GM21360 (cell line): ENCODE results near the gene ADAT3.
"Not testable (repeated sequence)": the region's sequence is repeated elsewhere in the genome, so short reads cannot be mapped to it uniquely, and the experiment has no call there.

Experiments used
- ATAC-seq: cut with Tn5 transposase; IDR thresholded peaks from one replicate; pipeline ENCODE4 v1.9.1; 2021; ENCODE audit warnings: mild to moderate bottlenecking, moderate library complexity; ENCODE audit not compliant: unreplicated experiment

The ADAT3 gene

DNA sequence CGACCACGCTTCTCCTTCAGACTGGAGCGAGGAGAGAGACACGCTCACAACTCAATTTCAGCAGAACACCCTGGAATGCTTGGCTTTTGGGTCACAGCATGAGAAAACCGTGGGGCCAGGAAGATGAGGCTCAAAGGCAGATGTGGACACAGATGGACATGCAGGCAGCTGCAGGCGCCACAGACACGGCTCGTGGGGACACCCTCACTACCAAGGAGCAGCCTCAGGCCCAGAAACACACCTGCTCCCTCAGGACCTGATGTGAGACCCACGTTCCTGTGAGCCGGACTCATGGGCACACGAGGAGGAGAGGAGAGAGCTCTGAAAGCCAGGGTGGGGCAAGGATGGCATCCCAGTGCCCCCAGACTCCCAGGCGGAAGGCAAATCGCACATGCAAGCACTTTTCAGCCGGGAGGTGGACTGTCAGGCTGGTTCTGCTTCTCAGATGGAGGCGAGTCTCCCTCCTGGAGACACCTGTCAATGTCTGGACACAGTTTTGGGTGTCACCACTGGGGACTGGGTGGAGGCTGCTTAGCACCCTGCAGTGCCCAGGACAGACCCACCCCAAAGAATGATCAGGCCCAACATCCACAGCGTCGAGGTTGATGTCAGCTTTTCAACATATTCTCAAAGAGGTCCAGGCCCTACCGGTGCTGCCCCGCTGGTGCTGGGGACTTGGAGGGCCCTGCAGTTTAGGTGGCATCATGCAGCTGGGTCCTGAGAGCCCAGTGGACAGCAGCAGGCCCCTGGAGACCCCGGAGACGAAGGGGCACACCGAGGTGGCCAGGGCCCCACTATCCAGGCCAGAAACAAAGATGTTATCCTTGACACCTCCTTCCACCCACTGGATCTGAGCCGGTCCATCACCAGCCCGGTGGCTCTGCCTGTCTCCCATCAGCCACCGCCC, 22.2 kb upstream of the ADAT3 start:
- ATAC-seq: no peak

DNA sequence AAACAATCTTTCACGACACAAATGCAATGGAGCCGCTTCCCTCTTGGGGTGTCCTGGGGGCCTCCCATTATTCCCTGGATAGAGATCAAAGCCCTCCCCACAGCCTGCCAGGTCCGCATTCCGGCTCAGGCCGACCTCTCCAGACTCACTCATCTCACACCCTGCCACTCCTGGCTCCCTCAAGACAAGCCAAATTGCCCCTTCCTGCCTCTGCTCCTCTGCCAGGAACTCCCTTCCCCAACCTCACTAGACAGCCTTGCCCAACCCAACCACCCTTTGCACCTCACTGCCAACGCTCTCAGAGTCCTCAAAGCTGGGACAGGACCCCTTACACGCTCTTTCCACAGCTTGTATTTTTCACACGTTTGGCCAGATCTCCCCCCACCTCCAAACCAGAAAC, 21.4 kb upstream of the ADAT3 start:
- ATAC-seq: no peak

DNA sequence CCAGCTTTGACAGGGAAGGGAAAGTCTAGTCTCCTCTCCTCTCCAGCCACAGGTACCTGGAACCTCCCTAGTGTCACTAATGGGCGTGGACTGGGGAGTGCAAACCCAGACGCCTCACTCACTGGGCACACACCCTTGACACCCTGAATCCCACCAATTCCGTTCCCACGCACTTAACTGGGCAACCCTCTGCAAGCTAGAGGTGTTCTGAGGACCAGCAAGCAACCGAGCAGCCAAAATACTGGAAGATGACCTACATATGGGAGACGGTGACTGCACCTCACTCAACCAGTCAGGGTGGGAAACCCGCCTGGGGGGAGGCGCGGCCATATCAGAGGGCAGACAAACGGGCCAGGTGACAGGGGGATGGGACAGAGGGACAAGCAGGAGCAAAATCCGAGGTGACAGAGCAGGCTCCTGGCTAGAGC, 20.9 kb upstream of the ADAT3 start:
- no peak for ATAC-seq

DNA sequence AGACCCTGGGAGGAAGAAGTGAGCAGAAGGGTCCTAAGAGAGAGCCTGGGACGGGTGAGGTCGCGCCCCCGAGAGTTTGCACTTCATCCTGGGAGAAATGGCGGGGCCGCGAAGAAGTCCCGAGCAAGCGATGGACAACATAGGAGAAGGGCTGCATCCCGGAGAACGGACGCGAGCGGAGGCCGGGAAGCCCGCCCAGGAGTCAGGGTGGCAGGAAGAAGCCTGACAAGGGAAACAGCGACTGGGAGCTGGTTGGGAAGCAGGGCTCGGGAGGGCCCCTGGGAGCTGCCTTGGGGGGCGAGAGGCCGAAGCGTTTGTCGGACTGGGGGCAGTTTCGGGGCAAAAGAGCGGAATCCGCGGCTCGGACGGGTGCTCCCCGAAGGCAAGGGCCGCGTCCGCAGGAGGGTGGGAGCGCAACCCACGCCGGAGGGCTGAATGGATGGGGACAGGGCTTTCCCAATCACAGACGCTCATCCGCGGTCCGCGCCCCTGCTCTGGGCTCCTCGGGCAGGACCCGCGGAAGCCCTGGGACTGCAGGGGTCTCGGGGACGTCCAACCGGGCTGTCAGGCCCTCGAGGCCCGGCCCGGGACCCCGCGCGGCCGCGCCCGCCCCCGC, 20.4 kb upstream of the ADAT3 start:
- ATAC-seq: peak; percentile 6

DNA sequence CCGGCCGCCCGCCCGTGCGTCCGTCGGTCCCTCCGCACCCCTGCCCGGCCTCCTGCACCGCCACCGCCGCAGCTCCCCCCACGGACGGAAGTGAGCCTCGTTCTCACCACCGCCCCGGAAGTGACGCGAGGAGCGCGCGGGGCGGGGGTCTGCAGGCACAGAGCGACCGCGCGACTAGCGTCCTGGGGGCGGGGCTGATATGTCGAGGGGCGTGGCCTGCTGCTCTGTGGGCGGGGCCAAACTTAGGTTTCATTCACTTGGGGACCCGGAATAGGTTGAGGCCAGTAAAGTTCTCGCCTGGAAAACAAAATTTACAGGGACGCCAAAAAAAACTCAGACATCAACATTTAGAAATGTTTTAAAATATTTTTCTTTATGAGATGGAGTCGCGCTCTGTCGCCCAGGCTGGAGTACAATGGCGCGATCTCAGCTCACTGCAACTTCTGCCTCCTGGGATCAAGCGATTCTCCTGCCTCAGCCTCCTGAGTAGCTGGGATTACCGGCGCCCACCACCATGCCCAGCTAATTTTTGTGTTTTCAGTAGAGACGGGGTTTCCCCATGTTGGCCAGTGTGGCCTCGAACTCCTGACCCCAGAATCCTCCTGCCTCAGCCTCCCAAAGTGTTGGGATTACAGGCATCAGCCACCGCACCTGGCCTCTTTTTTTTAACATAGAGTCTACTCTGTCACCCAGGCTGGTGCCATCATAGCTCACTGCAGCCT, 19.6 kb upstream of the ADAT3 start, which contains the start of gene ABHD17A:
Gene ABHD17A, minus strand, starts transcription at position 99 of the 722 bp plus-strand sequence. CDS start 3,930 bp downstream, outside the sequence.
- peak; percentile 88 for ATAC-seq

DNA sequence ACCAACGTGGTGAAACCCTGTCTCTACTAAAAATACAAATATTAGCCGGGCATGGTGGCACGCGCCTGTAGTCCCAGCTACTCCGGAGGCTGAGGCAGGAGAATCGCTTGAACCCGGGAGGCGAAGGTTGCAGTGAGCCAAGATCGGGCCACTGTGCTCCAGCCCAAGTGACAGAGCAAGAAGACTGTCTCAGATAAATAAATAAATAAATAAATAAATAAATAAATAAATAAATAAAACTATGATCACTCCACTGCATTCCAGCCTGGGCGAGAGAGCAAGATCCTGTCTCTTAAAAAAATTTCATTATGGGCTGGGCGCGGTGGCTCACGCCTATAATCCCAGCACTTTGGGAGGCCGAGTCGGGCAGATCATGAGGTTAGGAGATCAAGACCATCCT, 18.8 kb upstream of the ADAT3 start:
- not testable (repeated sequence) for ATAC-seq

DNA sequence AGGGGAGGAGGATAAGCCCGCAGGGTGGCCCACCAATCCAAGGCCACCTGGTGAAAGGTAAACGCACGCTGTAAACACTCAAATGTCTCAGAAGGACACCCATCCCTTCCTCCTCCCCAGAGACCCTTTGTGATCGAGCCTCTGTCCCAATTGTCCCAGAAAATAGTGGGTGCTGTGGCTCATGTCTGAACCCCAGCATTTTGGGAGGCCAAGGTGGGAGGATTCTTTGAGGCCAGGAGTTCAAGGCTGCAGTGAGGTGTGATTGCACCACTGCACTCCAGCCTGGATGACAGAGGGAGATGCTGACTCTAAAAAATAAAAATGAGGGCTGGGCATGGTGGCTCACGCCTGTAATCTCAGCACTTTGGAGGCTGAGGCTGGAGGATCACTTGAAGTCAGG, 16.8 kb upstream of the ADAT3 start:
- ATAC-seq: no peak

DNA sequence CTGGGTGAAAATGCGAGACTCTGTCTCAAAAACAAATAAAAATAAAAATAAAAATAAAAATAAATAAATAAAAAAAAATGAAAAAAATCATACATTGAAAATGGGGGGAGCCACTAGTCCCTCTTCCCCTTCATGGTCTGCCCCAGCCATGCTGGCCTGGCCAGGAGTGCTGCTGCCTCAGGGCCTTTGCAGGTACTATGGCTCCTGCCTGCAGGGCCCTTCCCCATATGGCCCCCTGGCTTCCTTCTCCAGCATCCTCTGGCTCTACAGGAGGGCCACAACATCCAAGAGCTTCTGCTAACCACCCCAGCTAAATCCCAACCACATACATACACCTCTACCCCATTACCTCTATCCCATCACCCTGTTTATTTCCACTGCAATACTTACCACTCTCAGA, 15.3 kb upstream of the ADAT3 start:
- no peak for ATAC-seq

DNA sequence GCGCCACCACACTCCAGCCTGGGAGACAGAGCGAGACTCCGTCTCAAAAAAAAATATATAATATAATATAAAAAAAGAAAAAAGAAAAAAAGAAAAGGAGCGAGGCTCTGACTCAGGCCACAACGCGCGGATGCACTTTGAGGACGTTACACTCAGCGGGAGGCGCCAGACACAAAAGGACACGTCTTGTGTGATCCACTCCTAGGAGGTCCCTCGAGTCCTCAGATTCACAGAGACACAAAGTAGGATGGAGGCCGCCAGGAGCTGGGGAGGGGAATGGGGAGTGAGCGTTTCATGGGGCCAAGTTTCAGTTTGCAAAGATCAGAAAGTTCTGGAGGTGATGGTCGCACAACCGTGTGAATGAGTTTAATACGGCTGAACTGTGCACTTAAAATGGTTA, 11.4 kb upstream of the ADAT3 start:
- no peak for ATAC-seq

DNA sequence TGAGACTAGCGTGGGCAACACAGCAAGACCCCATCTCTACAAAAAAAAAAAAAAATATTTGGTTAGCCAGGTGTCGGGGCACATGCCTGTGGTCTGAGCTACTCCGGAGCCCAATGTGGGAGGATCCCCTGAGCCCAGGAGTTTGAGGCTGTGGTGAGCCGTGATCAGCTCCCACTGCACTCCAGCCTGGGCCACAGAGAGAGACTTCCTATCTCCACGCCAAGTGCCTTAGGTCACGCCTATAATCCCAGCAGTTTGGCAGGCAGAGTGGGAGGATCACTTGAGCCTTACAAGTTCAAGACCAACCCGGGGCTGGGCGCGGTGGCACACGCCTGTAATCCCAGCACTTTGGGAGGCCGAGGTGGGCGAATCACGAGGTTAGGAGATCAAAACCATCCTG, 8.7 kb upstream of the ADAT3 start:
- ATAC-seq: no peak

DNA sequence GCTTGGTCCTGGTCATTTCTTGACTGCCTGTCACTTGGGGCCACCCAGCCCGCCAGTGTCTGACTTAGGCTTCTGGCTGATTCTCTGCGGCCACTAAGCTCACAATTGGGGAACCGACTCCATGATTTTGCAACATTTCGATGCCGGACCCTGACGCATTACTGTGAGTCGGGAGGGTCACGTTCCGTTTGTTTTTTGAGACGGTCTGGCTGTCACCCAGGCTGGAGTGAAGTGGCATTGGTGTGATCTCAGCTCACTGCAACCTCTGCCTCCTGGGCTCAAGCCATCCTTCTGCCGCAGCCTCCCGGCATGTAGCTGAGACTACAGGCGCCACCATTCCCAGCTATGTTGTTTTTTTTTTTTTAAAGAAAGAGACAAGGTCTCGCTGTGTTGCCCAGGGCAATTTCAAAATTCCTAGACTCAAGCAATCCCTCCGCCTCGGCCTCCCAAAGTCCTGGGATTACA, 3.2 kb upstream of the ADAT3 start:
- ATAC-seq: no peak

DNA sequence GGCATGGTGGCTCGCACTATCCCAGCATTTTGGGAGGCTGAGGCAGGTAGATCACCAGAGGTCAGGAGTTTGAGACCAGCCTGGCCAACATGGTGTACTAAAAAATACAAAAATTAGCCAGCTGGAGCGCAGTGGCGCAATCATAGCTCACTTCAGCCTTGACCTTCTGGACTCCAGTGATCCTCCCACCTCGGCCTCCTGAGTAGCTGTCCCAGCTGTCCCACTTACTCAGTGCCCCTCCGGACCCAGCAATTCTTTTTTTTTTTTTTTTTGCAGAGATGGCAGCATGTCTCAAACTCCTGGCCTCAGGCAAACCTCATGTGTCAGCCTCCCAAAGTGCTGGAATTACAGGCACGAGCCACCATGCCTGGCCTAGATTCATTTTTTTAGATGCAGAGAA, 2.3 kb upstream of the ADAT3 start:
- no peak for ATAC-seq

DNA sequence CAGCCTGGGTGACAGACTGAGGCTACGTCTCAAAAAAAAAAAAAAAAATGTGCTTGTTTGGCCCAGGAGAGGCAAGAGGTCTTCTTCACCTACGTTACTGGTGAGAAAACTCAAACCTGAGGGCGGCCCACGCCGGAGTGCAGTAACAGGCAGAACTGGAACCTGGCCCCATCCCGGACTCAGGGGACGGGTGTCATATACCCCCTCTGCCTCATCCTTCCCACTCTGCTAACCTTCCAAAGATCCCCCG, 414 bp upstream of the ADAT3 start:
- peak; percentile 15 for ATAC-seq

DNA sequence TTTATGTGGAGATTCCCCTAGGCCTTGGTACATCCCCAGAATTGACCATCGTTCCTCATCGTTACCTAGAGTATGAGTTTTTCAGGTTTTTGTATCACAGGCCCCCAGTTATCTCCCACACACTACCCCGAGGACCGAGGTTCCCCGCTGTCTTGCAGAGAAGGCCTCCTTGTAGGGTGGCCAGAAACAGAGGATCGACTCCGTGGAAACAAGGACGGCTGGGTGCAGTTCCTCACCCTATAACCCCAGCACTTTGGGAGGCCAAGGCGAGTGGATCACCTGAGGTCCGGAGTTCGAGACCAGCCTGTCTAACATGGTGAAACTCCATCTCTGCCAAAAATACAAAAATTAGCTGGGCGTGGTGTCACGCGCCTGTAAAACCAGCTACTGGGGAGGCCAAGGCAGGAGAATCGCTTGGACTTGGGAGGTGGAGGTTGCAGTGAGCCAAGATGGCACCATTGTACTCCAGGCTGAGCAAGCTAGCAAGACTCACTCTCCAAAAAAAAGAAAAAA, 720 bp downstream of the ADAT3 start:
- ATAC-seq: no peak

DNA sequence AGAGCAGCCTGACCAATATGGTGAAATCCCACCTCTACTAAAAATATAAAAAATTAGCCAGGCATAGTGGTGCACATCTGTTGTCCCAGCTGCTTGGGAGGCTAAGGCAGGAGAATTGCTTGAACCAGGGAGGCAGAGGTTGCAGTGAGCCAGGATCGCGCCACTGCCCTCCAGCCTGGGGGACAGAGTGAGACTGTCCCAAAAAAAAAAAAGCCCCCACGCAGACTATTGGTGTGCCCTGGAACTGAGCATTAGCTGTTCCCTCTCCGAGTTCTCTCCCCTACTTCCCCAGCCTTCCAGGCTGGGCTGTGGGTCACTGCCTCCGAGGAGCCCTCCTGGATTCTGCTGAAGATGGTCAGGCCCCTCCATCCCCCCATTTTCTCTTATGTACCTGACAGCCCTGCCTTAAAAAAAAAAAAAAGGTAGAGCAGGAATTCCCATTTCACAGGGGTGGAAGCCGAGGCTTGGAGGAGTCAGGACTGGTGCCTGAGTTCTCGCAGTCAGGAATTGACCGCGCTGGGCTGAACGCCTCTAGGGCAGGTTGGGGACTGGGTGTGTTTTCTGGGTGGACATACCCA, 1.9 kb downstream of the ADAT3 start:
- no peak for ATAC-seq

DNA sequence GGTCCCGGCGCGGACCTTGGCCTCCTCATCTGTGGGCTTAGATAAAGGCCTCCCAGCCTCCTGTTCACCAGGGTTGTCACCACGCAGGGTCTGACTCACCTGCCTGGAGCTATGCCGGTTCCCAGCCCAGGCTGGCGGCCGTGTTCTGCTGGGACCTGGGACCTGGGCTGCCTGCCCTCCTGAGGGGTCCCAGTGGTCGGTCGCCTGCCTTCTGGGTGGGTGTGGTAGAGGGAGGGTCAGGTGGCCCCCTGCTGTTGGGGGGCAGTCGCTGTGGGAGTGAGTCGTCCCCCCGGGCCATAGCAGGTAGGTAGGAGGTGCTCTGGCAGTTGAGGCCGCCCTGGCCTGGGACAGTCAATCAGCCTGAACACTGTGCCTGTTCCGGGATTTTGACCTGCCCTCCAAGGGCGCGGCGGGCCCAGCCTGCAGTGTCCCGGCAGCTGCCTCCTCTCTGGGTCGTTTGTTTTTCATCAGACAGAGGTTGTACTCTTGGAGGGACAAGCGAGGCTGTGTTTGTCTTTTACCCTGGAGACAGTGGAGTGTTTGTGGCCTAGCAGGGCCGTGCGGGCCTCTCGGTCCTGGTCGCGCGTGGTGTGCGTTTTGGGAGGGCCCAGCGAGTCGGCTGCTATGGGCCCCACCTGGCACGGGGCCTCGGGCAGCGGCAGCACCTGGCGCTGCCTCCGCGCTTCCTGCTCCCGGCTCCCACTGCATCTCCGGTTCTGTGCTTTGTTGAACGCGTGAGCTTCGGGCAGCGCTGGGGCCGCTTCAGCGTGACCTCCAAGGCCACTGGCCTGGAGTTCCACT, 2.6 kb downstream of the ADAT3 start:
- no peak for ATAC-seq

DNA sequence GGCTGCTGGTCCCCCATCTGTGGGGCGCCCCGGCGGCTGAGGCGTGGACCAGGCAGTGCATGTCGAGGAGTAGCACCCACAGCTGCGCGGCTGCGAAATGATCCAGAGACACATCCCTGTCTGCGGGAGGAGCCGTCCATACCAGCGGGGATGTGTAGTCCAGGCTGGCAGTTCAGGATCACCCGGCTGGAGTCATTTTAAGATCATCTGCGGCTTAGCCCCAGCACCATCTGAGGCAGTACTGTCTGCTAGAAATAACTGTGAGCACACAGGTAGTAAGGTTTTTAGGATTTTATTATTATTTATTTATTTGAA, 3.1 kb downstream of the ADAT3 start:
- no peak for ATAC-seq

DNA sequence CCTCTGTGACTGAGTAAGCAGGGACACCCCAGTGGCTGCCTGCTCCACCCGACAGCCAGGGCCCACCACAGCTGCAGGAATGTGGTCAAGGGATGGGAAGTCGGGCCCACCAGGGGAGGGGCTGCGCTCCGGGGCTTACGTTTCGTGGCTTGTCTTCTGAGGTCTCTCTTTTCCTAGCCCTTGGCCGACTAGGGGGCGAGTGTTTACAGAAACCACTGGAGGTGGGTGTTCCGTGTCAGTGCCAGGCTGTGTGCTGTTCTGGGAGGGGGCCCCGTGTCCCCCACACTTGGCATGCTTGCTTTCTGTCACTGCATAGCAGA, 4.5 kb downstream of the ADAT3 start:
- no peak for ATAC-seq

DNA sequence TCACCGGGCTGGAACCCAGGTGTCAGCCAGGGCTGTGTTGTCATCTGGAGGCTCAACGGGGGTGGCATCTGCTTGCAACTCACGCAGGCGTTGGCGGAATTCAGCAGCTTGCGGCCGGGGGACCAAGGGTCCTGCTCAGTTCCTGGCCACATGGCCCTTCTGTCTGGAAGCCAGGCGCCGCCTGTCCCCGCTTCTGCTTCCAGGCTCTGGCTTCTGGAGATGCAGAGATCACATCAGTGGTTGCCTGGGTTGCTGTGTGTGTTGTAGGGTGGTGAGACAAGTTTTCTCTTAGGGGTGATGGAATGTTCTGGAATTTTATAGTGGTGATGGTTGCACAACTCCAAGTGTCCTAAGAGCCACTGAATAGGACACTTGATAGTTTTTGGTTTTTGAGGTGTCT, 5.0 kb downstream of the ADAT3 start:
- ATAC-seq: no peak

DNA sequence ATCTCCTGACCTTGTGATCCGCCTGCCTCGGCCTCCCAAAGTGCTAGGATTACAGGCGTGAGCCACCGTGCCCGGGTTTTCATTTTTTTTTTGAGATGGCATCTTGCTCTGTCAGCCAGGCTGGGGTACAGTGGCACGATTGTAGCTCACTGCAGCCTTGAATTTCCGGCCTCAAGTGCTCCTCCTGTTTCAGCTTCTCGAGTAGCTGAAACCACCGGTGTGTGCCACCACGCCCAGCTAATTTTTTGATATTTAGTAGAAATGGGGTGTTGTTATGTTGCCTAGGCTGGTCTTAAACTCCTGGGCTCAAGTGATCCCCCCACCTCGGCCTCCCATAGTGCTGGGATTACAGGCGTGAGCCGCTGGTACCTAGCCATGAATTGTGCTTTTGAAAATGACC, 5.9 kb downstream of the ADAT3 start:
- ATAC-seq: no peak

DNA sequence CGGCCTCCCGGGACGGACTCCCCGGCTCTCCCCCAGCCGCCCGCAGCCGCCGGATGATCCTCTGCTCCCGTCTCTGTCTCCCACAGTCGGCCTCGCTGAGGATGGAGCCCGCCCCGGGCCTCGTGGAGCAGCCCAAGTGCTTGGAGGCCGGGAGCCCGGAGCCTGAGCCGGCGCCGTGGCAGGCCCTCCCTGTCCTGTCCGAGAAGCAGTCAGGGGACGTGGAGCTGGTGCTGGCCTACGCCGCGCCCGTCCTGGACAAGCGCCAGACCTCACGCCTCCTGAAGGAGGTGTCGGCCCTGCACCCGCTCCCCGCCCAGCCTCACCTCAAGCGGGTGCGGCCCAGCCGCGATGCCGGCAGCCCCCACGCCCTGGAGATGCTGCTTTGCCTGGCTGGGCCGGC, 6.8 kb downstream of the ADAT3 start:
- no peak for ATAC-seq
